CMK (cell line): ENCODE data around the gene CCDC170.
A peak's percentile ranks its signal among the peaks of the same experiment; 100 is the strongest.

Experiments
- DNase-seq: peaks from one replicate; pipeline ENCODE4 v3.0.0-alpha.2; 2010; ENCODE audit warnings: low read depth

CCDC170 gene

GRCh38 chr6:151546941-151547659 lies 53.3 kb downstream of the CCDC170 start:
- no peak for DNase-seq

DNA sequence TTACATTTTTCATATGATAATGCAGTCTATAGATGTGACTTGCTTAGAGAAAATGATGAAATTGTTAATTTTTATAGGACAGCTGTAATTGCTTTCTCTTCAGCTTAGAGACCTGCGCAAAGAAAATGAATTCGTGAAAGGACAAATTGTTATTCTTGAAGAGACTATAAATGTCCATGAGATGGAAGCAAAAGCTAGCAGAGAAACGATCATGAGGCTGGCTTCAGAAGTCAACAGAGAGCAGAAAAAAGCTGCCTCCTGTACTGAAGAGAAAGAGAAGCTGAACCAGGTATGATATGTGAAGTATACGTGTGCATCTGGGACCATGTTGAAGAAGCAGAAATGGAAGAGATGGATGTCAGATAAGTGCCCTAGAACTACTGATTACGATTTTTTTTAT lies 54.4 kb downstream of the CCDC170 start:
- no peak for DNase-seq

- DNase-seq: no peak
Observed at GRCh38 chr6:151549790-151550189, 56.0 kb downstream of the CCDC170 start.

DNA sequence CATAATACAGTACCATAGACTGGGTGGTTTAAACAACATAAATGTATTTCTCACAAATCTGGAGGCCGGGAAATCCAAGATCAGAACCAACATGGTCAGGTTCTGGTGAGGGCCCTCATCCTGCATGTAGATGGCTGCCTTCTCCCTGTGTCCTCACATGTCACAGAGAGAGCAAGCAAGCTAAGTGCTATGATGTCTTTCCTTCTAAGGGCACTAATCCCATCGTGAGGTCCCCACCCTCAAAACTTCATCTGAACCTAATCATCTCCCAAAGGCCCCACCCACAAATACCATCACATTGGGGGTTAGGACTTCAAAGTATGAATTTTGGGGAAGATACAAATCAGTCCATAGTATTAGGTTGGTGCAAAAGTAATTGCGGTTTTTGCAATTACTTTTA lies 56.8 kb downstream of the CCDC170 start:
- DNase-seq: no peak

DNA sequence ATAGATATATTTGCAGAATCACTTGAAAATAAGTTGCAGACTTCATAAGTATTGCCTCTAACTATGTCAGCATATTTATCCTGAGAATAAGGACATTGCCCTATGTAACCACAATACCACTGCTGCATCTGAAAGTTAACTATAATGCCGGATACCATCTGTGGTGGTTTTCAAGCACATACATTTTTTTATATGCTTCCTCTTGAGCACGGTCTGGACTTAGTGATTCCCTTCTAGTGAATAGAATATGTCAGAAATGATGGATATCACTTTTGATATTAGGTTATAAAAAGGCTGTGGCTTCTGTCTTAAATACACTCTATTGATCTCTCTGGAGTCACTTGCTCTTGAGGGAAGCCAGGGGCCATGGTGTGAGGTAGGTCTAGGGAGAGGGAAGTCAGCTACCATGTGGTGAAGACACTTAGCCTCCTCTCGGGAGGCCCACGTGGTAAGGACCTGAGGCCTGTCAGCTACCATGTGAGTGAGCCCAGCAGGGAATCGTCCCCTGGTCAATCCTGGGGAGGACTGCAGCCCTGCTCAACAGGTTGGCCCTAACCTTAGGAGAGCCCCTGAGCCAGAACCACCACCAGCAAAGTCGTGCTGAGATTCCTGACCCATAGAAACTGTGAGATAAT lies 57.5 kb downstream of the CCDC170 start:
- DNase-seq: peak; percentile 60

DNA sequence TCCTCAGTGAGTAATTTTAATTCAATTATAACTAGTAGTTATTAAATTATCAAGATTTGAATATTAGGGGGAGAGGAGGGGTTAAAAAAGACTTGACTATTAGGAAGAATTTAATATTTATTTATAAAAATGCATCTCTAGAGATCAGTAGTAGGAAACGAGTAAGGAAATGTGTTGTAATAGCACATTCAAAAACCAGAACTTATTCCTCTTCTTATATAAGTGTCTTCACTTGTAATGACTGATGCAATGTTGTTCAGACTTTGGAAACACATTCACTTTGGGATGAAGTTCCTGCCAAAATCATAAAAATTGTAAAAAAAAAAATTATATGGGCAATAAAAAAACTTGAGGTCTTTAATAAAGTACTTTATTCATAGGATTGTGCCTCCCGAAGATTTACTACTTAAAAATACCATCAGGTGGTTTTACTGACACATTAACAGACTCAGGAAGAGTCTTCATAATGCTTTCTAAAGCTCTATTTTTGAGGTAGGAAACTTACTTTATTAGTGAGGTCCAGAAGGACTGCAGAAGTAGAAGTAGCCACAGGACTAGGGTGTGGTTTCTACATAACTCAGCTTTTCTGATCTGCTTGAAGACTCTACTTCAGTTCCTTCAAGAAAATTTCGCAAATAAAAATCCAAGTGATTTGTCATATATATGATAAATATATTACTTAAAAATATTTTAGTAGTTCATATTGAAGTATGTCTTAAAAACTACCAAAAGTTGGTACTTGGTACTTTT lies 59.8 kb downstream of the CCDC170 start:
- no peak for DNase-seq

GRCh38 chr6:151561238-151561637 lies 67.4 kb downstream of the CCDC170 start:
- no peak for DNase-seq

GRCh38 chr6:151564654-151565053 lies 70.8 kb downstream of the CCDC170 start:
- DNase-seq: no peak

GRCh38 chr6:151565940-151566339 lies 72.1 kb downstream of the CCDC170 start:
- no peak for DNase-seq

DNA sequence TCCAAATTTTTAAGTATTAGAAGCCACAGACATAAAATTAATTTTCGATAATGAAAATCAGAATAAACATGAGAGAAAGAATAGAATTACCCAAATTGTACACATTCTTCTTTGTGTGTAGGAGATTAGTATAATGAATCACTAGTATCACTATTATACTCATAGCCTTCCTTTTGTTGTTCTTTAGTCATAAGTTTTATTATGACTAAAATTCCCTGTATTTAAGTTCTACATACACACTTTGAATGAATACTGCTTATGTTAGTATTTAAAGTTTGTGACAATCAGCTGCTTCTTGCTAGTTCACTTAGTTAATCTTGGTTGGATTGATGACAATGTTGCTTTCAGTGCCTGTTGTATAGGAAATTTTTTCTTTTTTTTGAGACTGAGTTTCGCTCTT lies 72.7 kb downstream of the CCDC170 start:
- no peak for DNase-seq

- no peak for DNase-seq
Observed at GRCh38 chr6:151576633-151577032, 82.8 kb downstream of the CCDC170 start.

GRCh38 chr6:151577257-151577656 lies 83.4 kb downstream of the CCDC170 start:
- DNase-seq: no peak

DNA sequence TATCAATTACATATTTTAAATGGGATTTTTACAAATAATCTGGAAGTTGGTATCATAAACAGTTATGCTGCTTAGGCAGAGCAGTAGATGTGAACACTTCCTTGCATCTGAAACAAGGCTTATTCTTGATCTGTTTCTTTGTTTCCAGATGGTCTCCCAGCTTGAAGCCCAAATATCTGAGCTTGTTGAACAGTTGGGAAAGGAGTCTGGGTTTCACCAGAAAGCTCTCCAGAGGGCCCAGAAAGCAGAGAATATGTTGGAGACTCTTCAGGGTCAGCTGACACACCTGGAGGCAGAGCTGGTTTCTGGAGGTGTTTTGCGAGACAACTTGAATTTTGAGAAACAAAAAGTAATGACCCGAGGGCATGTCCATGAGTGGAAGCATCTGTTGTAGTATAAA lies 91.9 kb downstream of the CCDC170 start:
- DNase-seq: no peak

DNA sequence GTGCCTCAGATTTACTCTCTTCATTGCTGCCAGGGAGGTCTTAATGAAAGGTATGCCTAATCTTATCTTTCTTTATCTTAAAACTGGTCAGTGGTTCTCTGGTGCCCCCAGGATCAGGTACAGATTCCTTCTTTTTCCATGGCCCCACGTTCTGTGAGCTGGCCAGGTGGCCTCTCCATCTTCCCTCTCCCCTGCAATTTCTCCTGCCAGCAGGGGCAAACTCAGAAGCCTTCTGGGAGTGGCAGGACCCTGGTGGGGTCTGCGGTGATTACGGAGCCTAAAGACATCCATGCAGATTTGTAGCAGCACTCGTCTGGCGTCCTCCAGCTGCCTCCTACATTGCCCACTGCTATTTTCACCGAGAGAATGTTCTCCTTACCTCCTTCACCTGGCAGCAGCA lies 95.8 kb downstream of the CCDC170 start:
- no peak for DNase-seq

GRCh38 chr6:151590742-151591141 lies 96.9 kb downstream of the CCDC170 start:
- no peak for DNase-seq

- DNase-seq: no peak
Observed at GRCh38 chr6:151592449-151593159, 98.8 kb downstream of the CCDC170 start.

- no peak for DNase-seq
Observed at GRCh38 chr6:151609146-151609902, 115.5 kb downstream of the CCDC170 start.

DNA sequence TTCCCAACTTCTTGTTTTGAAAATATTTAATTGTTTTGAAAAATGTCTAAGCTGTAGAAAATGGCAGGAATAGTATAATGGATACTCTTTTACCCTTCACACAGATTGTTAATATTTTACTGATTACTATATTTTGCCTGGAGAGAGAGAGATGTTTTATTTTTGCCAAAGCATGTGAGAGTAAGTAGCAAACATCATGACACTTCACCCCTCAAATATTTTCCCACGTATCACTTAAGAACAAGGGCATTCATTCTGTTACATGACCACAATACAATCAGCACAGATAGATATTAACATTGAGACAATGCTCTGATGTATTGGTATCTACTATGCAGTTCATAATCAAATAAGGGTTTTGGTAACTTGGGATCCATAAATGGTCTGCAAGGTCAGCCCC lies 116.5 kb downstream of the CCDC170 start:
- DNase-seq: no peak

DNA sequence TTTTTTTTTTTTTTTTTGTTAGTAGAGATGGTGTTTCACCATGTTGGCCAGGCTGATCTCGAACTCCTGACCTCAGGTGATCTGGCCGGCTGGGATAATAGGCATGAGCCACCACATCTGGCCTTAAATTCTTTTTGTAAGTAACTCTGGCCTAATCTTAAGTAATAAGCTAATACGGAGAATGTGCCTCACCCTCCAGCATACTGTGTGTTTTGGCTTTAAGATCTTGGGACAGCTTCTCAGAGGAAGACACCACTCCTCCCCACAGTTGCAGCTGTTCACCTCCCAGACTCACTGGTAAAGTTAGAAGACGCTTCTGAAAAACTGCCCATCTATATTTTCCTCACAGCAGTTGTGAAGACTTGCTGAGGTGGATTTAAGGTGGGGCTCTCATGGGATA lies 120.8 kb downstream of the CCDC170 start:
- no peak for DNase-seq

- no peak for DNase-seq
Observed at GRCh38 chr6:151616091-151616513, 122.3 kb downstream of the CCDC170 start.

- no peak for DNase-seq
Observed at GRCh38 chr6:151616600-151616999, 122.8 kb downstream of the CCDC170 start.

- DNase-seq: no peak
Observed at GRCh38 chr6:151617539-151617938, 123.7 kb downstream of the CCDC170 start.
